DND-41 (cell line): ENCODE results near the gene PCNX2.

Source experiments
- ATAC-seq: fragments of 200-7000 bp; cut with Tn5 transposase; 3 replicates; pipeline ENCODE4 v1.9.1; 2021; ENCODE audit warnings: low read depth; ENCODE audit not compliant: insufficient read depth
- DNase-seq: peaks from one replicate; pipeline ENCODE4 v3.0.0-alpha.2; 2020
- H2AFZ ChIP-seq: 2 replicates; pipeline ENCODE4 v1.6.0; 2012; ENCODE audit warnings: low read depth, low read length
- H3K27ac ChIP-seq: 2 replicates; pipeline ENCODE4 v1.5.1; 2012; ENCODE audit warnings: low read length, inconsistent platforms
- H3K27me3 ChIP-seq: fragments of 200-600 bp; sonication (generic); 2 replicates; pipeline ENCODE4 v1.6.0; 2012; ENCODE audit warnings: low read length, mild to moderate bottlenecking, inconsistent platforms; ENCODE audit not compliant: insufficient read depth, poor library complexity
- H3K36me3 ChIP-seq: 2 replicates; pipeline ENCODE4 v1.5.1; 2012; ENCODE audit warnings: low read length, inconsistent platforms; ENCODE audit not compliant: insufficient read depth
- H3K4me1 ChIP-seq: 2 replicates; pipeline ENCODE4 v1.5.1; 2012; ENCODE audit warnings: mild to moderate bottlenecking, low read length; ENCODE audit not compliant: insufficient read depth
- H3K4me2 ChIP-seq: 2 replicates; pipeline ENCODE4 v1.6.0; 2012; ENCODE audit warnings: mild to moderate bottlenecking, moderate library complexity, low read length, inconsistent platforms; ENCODE audit not compliant: insufficient read depth
- H3K4me3 ChIP-seq, 2 experiments: fragments of 200-600 bp in 1 of 2; shearing (Covaris generic) in 1 of 2; 2 replicates each; pipeline ENCODE4 v1.5.1; 2012 to 2016; ENCODE audit warnings: inconsistent platforms in 2 of 2, low read length in 2 of 2, mild to moderate bottlenecking in 2 of 2, low read depth in 1 of 2, moderate library complexity in 1 of 2
- H3K79me2 ChIP-seq: 2 replicates; pipeline ENCODE4 v1.6.0; 2012; ENCODE audit warnings: low read length, inconsistent platforms; ENCODE audit not compliant: insufficient read depth
- H3K9ac ChIP-seq: 2 replicates; pipeline ENCODE4 v1.6.0; 2012; ENCODE audit warnings: low read depth, mild to moderate bottlenecking, inconsistent platforms, low read length, moderate library complexity
- H3K9me3 ChIP-seq: 2 replicates; pipeline ENCODE4 v1.5.1; 2012; ENCODE audit warnings: low read length, moderate library complexity, mild to moderate bottlenecking, inconsistent platforms; ENCODE audit not compliant: insufficient read depth, severe bottlenecking
- H4K20me1 ChIP-seq: 2 replicates; pipeline ENCODE4 v1.6.0; 2012; ENCODE audit warnings: low read length; ENCODE audit not compliant: insufficient read depth
- CTCF ChIP-seq: IDR thresholded peaks from 2 replicates; pipeline ENCODE4 v1.5.1; 2012; ENCODE audit warnings: borderline replicate concordance, low read length, moderate library complexity, mild to moderate bottlenecking; ENCODE audit not compliant: poor library complexity, severe bottlenecking; ENCODE audit errors: extremely low read depth
- EZH2 ChIP-seq: IDR thresholded peaks from 3 replicates; pipeline ENCODE4 v1.6.1; 2012; ENCODE audit warnings: borderline replicate concordance, low read depth, mild to moderate bottlenecking, moderate library complexity, low read length, inconsistent platforms; ENCODE audit not compliant: severe bottlenecking

PCNX2 gene

GRCh38 chr1:232983817-232984567 is 311.5 kb downstream of the PCNX2 start:
- Histone ChIP-seq H2AFZ (no peak overlapping the region), H3K4me1 (no peaks in the 10 kb centered on the region), H3K9me3 (no peaks in the 10 kb centered on the region), H3K4me2 (no peak overlapping the region), H3K79me2 (no peaks in the 10 kb centered on the region), H3K36me3 (peaks cover 16% of the 10 kb centered on the region), H3K27ac (no peak overlapping the region), H3K27me3 (no peaks in the 10 kb centered on the region), H4K20me1 (no peaks in the 10 kb centered on the region), H3K9ac (no peak overlapping the region), H3K4me3 (no peak overlapping the region)
- no peak for ATAC-seq
- TF ChIP-seq EZH2: no peak
- no peak for TF ChIP-seq CTCF
- DNase-seq: no peak

- H2AFZ ChIP-seq: no peak overlapping the region
- DNase-seq (no peak), ATAC-seq (no peak)
- no peak for TF ChIP-seq CTCF
- TF ChIP-seq EZH2: no peak
- H3K9ac ChIP-seq: no peak overlapping the region
- H3K4me3 ChIP-seq: no peak overlapping the region
- H3K27ac ChIP-seq: no peak overlapping the region
- no peaks in the 10 kb centered on the region for H3K79me2 ChIP-seq
- H3K4me2 ChIP-seq: no peak overlapping the region
- H3K9me3 ChIP-seq: no peaks in the 10 kb centered on the region
- H3K4me1 ChIP-seq: no peaks in the 10 kb centered on the region
- no peaks in the 10 kb centered on the region for H3K27me3 ChIP-seq
- H4K20me1 ChIP-seq: no peaks in the 10 kb centered on the region
- H3K36me3 ChIP-seq: peaks cover 22% of the 10 kb centered on the region
Observed at GRCh38 chr1:232983375-232983774, 312.1 kb downstream of the PCNX2 start.

GRCh38 chr1:232982238-232982944 is 313.1 kb downstream of the PCNX2 start:
- TF ChIP-seq EZH2 (no peak), CTCF (no peak)
- no peak overlapping the region for H3K4me2 ChIP-seq
- H3K4me3 ChIP-seq: no peak overlapping the region
- no peak overlapping the region for H3K27ac ChIP-seq
- H3K79me2 ChIP-seq: no peaks in the 10 kb centered on the region
- no peaks in the 10 kb centered on the region for H3K9me3 ChIP-seq
- no peak overlapping the region for H3K9ac ChIP-seq
- no peaks in the 10 kb centered on the region for H3K4me1 ChIP-seq
- no peaks in the 10 kb centered on the region for H3K27me3 ChIP-seq
- H3K36me3 ChIP-seq: peaks cover 31% of the 10 kb centered on the region
- H4K20me1 ChIP-seq: no peaks in the 10 kb centered on the region
- H2AFZ ChIP-seq: no peak overlapping the region
- no peak for DNase-seq
- no peak for ATAC-seq
